Measurements from ENCODE around the gene DSCAML1.

DSCAML1 gene

DNA sequence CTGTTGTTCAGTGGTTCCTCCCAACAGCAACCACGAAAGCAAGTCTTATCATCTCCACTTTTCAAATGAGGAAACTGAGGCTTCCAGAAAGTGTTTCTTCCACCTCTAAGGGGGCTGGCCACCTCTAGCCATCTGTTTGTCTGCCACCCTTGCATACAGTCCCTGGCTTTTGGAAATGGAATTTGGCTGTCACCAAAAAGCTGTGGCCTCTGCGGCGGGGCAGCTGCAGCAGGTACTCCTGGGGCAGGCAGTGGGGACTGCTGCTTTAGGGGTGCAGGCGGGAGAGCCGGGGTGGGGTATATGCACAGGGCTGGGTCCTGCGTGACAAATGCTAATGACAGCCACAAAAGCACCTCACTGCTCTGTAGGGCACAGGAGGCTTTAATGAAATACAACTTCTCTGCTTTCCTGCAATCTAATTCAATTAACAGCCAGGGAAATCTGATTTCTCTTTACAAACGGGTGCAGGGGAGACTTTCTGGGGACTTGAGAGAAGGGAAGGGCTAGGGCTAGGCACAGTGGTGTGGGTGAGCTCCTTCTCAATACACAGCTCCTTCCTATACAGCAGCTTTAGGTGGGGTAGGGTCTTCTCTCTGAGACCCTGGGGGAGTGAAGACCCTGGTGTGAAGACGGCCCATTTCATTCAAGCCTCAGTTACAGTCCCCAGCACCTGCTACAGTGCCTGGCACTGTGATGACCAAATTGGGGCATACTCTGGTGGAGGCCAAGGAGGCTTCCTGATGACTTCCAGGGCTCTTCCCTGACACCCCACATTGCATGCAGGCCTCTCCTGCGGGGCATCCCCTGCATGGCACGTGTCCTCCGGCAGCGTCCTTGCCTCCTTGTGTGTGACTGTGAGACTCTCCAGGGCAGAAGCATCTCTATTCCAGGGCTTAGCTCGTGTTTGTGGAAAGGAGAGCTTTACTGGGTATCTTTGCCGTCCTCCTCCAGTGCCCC lies 307.7 kb downstream of the DSCAML1 start:
- no peak for DNase-seq (ENCODE audit: low spot score)

DNA sequence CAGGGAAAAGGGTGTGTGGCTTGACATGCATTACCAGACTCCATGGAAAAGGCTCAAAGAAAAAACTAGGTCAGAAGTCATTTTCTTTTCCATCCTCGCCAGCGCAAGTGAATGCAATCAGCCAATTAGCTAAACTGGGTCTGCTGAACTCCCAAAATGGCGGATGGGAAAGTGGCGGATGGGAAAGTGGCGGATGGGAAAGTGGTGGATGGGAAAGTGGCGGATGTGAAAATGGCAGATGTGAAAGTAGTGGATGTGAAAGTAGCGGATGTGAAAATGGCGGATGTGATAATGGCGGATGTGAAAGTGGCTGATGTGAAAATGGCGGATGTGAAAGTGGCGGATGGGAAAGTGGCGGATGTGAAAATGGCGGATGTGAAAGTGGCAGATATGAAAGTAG lies 311.0 kb downstream of the DSCAML1 start:
- DNase-seq (ENCODE audit: low spot score), result no peak

DNA sequence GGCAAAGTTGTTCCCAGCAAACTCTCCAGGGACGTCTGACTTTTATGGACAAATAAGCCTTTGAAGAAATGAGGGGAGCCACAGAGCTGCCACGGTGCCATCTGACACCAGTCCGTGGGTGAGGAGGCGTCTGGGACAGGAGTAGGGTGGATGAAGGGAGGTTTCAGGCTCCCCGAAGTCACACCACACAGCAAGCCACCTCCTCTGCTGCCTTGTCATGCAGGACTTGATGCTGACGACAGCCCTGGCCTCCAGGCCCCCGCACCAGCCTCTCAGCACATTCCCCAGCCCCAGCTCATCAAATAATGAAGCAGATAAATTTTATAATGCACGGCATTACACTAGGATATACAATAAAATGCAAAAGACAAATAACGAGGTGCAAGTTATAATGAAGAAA lies 312.9 kb downstream of the DSCAML1 start:
- no peak for DNase-seq (ENCODE audit: low spot score)

GRCh38 chr11:117483372-117483771 lies 313.6 kb downstream of the DSCAML1 start:
- DNase-seq (ENCODE audit: low spot score), result no peak

DNA sequence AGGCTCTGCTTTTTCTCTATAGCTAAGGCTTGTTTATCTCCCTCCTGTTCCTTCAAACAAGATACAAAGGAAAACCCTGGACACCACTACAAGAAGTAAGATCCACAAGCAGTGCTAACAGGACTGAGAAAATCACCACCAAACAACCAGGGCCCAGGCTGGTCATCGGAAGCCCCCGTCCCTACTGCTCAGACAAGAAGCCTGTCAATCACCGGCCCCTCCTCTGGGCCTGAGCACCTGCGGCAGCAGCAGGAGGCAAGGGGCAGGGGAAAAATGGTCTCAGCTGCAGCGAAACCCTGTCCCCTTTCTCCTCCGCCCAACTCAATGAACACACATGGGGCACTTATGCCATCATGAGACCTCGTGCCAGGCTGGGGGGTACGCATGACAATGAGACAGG lies 314.1 kb downstream of the DSCAML1 start:
- no peak for DNase-seq (ENCODE audit: low spot score)

- DNase-seq (ENCODE audit: low spot score), result no peak
Observed at GRCh38 chr11:117481885-117482284, 315.1 kb downstream of the DSCAML1 start.

- DNase-seq (ENCODE audit: low spot score), result no peak
Observed at GRCh38 chr11:117481036-117481435, 316.0 kb downstream of the DSCAML1 start.

GRCh38 chr11:117480221-117480620 lies 316.8 kb downstream of the DSCAML1 start:
- DNase-seq (ENCODE audit: low spot score), result no peak

GRCh38 chr11:117479372-117479771 lies 317.6 kb downstream of the DSCAML1 start:
- DNase-seq (ENCODE audit: low spot score), result no peak

DNA sequence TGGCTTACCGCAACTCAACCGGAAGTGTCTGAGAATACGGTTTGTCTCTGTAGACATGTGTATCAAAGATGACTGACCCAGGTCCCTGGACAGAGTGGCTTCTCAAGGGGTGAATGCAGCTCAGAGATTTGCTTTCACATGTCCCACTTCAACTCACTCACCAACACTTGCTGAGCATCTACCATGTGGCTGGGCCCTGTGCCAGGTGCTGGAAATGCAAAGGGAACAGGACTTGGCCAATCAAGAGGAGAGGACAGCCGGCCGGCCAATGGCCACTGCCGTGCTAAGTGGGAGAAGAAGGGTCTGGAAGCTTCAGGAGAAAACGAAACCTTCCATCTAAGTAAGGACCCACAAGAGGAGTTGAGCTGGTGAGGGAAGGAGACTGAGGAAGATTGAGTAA lies 318.1 kb downstream of the DSCAML1 start:
- DNase-seq (ENCODE audit: low spot score), result no peak

DNA sequence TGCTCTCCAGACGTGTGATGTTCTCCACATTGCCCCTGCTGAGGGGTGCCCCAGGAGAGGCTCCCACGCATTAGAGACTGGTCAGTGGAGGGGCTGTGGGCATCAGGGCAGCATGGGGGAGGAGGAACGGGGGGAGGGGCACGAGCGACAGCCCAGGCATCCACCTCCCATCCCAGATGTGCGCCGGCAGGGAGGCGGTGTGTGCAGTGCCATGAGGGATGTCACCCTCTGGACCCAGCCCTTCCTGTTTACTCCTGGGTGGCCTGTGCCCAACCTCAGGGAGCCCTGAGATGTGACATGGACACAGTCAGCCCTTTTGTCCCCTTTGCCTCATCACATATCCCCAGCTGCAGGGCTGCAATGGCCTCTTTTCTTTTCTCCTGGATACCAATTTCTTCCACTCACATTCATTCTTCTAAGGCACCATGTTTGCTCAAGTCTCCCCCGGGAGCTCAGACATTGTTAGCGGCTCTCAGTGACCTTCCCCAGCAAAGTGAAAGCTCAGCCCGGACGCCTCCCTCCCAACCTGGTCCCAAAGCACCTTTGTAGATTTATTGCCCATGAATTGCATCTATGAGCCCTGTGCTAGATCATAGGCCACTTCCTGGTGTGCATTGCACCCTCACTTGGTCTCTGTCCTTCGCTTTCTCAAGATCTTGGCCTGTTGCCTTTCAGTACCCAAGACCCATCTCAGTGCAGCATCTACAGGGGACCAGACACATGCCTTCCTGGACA lies 318.7 kb downstream of the DSCAML1 start:
- no peak for DNase-seq (ENCODE audit: low spot score)

DNA sequence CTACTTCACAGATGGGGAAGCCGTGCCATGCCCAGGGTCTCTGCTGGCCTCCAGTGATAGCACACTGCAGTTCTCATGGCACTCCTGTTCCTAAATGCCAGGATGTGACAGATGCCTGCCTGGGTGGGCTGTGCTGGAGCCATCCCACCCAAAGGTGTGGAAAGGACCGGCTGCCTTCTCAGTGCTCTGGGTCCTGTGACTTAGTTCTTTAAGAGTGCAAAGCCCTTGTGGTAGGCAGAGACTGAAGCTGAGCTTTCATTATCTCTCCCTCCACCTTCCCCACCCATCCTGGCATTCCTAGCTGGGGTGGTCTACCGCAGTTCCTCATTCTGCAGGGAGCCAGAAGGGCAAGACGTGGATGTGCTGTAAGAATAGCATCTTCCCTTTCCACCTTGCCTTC lies 319.3 kb downstream of the DSCAML1 start:
- no peak for DNase-seq (ENCODE audit: low spot score)

GRCh38 chr11:117476531-117477142 lies 320.4 kb downstream of the DSCAML1 start:
- DNase-seq (ENCODE audit: low spot score), result no peak

- DNase-seq (ENCODE audit: low spot score), result no peak
Observed at GRCh38 chr11:117475716-117476530, 321.1 kb downstream of the DSCAML1 start.

GRCh38 chr11:117473481-117474091 lies 323.4 kb downstream of the DSCAML1 start:
- DNase-seq (ENCODE audit: low spot score), result no peak

- DNase-seq (ENCODE audit: low spot score), result no peak
Observed at GRCh38 chr11:117471776-117472175, 325.2 kb downstream of the DSCAML1 start.

DNA sequence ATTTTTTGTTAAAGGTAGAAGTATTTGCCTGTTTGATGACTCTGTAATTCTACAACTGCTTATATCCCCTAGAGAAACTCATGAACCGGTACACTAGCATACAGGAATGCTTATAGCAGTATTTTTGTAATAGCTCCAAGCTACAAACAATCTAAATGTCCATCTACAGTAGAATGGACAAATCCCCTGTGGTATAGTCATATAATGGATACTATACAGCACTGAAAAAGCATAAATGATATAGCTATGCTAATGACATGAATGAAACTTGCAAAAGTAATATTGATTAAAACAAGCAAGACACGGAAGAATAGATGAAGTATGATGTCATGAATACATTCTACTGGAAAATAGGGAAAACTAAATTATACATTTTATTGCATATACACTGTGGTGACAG lies 326.4 kb downstream of the DSCAML1 start:
- no peak for DNase-seq (ENCODE audit: low spot score)

GRCh38 chr11:117468888-117469287 lies 328.1 kb downstream of the DSCAML1 start:
- no peak for DNase-seq (ENCODE audit: low spot score)

GRCh38 chr11:117467770-117468169 lies 329.2 kb downstream of the DSCAML1 start:
- DNase-seq (ENCODE audit: low spot score), result no peak

DNA sequence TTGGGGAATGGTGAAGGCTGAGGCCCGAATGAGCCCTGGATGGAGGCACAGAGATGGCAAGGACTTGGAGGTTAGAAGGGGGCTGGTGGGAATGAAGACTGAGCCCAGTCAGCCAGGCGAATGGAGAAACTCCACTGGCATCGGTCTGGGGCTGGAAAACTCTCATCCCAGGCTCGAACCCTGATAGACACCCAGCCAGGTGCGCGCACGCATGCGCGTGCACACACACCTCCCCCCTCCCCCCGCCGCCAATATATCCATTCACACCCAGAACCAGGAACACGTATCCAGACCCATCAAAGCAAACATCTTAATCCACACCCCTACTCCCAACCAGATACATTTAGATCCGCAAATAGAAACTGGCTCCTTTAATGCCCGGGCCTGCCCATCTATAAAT lies 330.1 kb downstream of the DSCAML1 start:
- DNase-seq (ENCODE audit: low spot score), result no peak

DNA sequence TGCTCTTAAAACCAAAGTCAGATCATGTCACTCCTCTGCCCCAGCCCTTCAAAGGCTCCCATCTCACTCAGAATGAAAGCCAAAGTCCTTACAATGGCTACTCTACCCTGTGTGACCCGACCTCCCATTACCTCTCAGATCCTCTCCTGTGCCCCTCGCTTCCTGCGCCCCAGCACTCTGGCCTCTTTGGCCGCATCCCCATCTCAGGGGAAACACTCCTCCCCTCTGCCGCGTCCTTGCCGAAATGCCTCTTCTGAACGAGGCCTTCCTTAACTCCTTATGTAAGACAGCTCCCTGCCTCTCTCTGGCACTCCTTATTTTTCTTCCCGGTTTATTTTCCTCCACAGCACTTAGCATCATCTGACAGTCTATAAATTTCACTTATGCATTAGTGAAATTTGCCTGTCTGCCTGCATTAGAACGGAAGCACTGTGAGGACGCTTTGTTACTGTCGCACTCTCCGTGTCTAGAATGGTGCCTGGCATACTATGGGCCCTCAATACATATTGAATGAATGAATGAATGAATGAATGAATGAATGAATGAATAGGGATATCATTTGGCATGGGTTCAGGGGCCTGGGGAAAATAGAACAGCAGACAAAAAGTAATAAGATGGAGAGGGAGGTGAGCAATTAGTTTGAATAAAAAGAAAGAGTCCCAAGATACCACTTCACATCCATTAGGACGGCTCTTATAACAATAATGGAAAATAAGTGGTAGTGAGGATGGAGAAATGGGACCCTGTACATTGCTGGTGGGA lies 331.6 kb downstream of the DSCAML1 start:
- DNase-seq (ENCODE audit: low spot score), result no peak
